ENCODE results near the gene SLC2A8.

Gene SLC2A8

DNA sequence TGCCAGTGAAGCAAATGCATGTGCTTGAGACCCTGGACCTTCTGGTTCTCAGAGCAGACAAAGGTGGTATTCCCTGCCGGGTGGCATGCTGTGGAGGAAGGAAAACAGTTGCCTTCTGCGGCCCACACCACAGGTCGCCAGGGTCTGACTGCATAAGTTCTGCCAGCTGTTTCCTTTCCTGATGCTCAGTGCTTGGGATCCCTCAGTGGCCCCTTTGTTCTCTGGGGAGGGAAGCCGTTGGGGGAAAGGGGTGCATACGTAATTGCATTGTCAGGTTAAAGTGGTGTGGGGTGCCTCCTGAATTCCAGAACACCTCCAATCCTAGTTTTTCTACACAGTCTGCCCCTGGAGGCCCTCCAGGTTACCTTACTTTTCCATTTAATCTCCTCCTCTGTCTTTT is 43.1 kb upstream of the SLC2A8 start:
- POLR2A ChIA-PET: no interaction called here
- DNase-seq (ENCODE audit: low read depth, low spot score): no peak
- CTCF ChIA-PET: interaction anchor here (1.1 kb wide), 1 partner anchor 47 kb away, joined by 3 read pairs; no protein-coding TSS in a partner anchor
- no peak for TF ChIP-seq CTCF (IDR thresholded peaks at IDR 0.05; ENCODE audit: insufficient read depth, low read length, missing control alignments)
- no peak overlapping the region for H3K4me3 ChIP-seq (ENCODE audit: low read depth, low read length)

DNA sequence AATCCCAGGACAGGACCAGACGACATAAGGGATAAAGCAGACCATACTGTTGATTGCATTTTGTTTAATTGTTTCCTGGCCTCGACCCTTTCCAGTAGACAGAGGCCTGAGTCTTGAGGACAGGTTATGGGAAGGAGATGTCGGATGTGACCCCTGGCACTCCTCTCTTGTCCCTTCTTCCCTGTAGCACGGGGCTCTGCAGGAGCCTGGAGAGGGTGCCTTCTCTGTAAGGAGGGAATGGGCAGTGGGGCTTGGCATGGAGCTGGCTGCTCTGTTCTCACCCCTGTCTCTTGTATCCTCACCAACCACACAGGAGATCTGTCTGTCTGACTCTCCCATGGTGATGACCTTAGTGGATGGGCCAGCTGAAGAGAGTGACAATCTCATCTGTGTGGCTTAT is 40.1 kb upstream of the SLC2A8 start:
- no peak for TF ChIP-seq CTCF (IDR thresholded peaks at IDR 0.05; ENCODE audit: insufficient read depth, low read length, missing control alignments)
- no peak overlapping the region for H3K4me3 ChIP-seq (ENCODE audit: low read depth, low read length)
- ChIA-PET POLR2A (interaction anchor here (1.1 kb wide), 1 partner anchor 13 kb away, joined by 3 read pairs; no protein-coding TSS in a partner anchor), CTCF (no interaction called here)
- DNase-seq (ENCODE audit: low read depth, low spot score): no peak

DNA sequence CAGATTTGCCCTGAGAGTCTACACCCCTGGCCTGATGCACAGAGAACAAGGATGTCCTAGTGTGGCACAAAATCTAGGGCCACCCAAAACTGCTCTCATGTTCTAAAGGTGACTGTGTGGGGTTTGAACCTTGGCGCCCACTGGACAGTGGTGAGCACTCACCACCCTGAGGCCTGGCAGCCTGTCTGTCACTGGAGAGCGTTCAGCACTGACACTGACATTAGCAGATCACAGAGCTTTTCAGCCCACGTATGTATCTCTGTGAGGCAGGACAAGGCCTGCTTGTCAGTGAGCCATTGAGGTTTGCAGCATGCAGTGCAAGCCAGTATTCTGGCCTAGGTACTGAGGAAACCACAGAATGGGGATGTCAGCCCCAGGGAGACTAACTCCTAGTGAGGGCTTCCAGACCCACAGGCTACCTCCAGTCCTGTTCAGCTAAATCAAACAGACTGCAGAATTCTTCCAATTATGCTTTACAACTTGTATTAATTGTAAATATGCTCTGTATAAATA is 38.9 kb upstream of the SLC2A8 start:
- no peak for DNase-seq (ENCODE audit: low read depth, low spot score)
- ChIA-PET CTCF (no interaction called here), POLR2A (interaction anchor here (0.6 kb wide), 1 partner anchor 291 kb away, joined by 3 read pairs; no protein-coding TSS in a partner anchor)
- TF ChIP-seq CTCF (IDR thresholded peaks at IDR 0.05; ENCODE audit: insufficient read depth, low read length, missing control alignments): no peak
- no peak overlapping the region for H3K4me3 ChIP-seq (ENCODE audit: low read depth, low read length)

DNA sequence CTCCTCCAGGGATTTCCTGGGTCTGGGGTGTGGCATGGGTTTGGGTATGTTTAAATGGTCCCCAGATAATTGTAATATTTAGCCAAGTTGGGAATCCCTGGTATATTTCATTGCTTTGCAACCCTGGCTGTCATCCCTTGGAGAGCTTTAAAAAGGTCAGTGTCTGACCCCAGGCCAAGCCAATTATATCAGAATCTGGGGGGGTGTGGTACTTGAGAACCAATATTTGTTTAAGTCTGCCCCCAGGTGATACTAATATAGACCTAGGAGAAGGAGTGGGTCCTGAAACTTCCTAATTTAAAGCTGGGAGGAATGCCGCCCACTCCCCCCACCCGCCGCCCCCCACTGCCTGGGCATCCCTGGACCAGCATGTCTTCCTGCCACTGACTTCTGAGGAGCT is 38.2 kb upstream of the SLC2A8 start:
- H3K4me3 ChIP-seq (ENCODE audit: low read depth, low read length): no peak overlapping the region
- CTCF ChIA-PET: no interaction called here
- no peak for TF ChIP-seq CTCF (IDR thresholded peaks at IDR 0.05; ENCODE audit: insufficient read depth, low read length, missing control alignments)
- no peak for DNase-seq (ENCODE audit: low read depth, low spot score)
- POLR2A ChIA-PET: interaction anchor here (0.6 kb wide), 1 partner anchor 291 kb away, joined by 3 read pairs; no protein-coding TSS in a partner anchor

- H3K4me3 ChIP-seq (ENCODE audit: low read depth, low read length): no peak overlapping the region
- no peak for DNase-seq (ENCODE audit: low read depth, low spot score)
- ChIA-PET POLR2A (no interaction called here), CTCF (interaction anchor here (0.7 to 1.4 kb wide), 7 partner anchors 9 to 418 kb away, joined by 3 to 5 read pairs (median 3); no protein-coding TSS in a partner anchor)
- TF ChIP-seq CTCF (IDR thresholded peaks at IDR 0.05; ENCODE audit: insufficient read depth, low read length, missing control alignments): no peak
Measured at GRCh38 chr9:127360250-127360649, 36.7 kb upstream of the SLC2A8 start.

DNA sequence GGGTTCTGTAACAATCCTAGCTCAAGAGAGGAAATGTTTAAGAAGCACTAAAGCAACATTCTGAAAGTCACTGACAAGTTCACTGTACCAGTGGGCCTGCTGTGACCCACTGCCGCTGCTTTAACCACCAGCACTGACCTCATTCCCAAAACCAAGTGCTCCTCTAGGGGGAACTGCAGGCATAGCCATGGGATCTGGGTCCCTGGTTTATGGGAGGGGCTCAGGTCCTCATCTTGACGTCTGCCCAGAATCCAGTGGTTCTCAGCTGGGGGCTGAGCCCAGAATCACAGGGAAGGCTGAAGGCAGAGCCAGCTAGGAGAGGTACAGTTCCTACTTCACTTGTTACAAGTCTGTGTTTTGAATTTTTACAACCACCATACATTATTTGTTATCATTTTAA is 36.1 kb upstream of the SLC2A8 start:
- DNase-seq (ENCODE audit: low read depth, low spot score): no peak
- POLR2A ChIA-PET: no interaction called here
- CTCF ChIA-PET: interaction anchor here (1.1 to 1.4 kb wide), 5 partner anchors 9 to 148 kb away, joined by 3 to 5 read pairs (median 3); no protein-coding TSS in a partner anchor
- H3K4me3 ChIP-seq (ENCODE audit: low read depth, low read length): no peak overlapping the region
- peak; percentile 25 for TF ChIP-seq CTCF (IDR thresholded peaks at IDR 0.05; ENCODE audit: insufficient read depth, low read length, missing control alignments)
